DND-41 (cell line): ENCODE results near the gene NDUFAF4.

Experiments
- CTCF ChIP-seq: IDR thresholded peaks from 2 replicates; pipeline ENCODE4 v1.5.1; 2012; ENCODE audit warnings: borderline replicate concordance, low read length, moderate library complexity, mild to moderate bottlenecking; ENCODE audit not compliant: poor library complexity, severe bottlenecking; ENCODE audit errors: extremely low read depth
- EZH2 ChIP-seq: IDR thresholded peaks from 3 replicates; pipeline ENCODE4 v1.6.1; 2012; ENCODE audit warnings: borderline replicate concordance, low read depth, mild to moderate bottlenecking, moderate library complexity, low read length, inconsistent platforms; ENCODE audit not compliant: severe bottlenecking

- TF ChIP-seq CTCF, result no peak
- TF ChIP-seq EZH2, result no peak
Measured at GRCh38 chr6:96862560-96862959, 35.1 kb downstream of the NDUFAF4 start.
